ENCODE results near the gene ZNF750. TPM values are rescaled to one million over a fixed set of nuclear protein-coding genes. Genes with fewer than 3 reads are reported as not detected.

The ZNF750 gene
- total RNA-seq, 1 donor from 2014 or later = not detected

DNA sequence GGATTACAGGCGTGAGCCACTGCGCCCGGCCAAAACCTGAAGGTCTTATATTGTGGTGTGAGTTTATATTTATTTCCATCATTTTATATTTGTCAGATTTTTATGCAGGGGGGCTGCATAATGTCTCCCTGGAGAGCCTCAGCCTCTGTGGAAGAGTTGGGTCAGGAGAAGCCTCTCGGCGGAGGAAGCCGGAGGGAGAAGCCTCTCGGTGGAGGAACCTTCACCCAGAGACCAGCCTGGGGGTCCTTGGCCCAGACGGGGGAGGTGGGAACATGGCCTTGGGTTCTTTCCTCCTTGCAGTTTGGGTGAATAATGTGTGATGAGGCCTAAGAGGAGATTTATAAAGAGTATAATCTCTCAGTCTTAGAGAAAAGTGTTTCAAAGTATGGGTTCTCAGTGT lies 22.4 kb upstream of the ZNF750 start:
- Histone ChIP-seq H3K27me3 (no peaks in the 10 kb centered on the region), H3K27ac (no peak overlapping the region), H3K79me2 (ENCODE audit: low read depth) (peaks cover 22% of the 10 kb centered on the region), H4K20me1 (ENCODE audit: low read depth) (peaks cover 39% of the 10 kb centered on the region), H3K9me3 (ENCODE audit: low read depth) (no peaks in the 10 kb centered on the region), H3K4me1 (peaks cover 28% of the 10 kb centered on the region), H3K9ac (no peak overlapping the region), H3K4me3 (no peak overlapping the region), H3F3A (ENCODE audit: low read depth) (no peaks in the 10 kb centered on the region), H3K36me3 (no peaks in the 10 kb centered on the region), H3K4me2 (no peak overlapping the region), H2AFZ (replicated peaks) (no peak overlapping the region)
- DNase-seq (ENCODE audit: low spot score) = no peak
- H3K9me3 Mint-ChIP-seq = peaks cover 2% of the 10 kb centered on the region
- no peak overlapping the region for H3K4me3 Mint-ChIP-seq
- H3K4me1 Mint-ChIP-seq = peaks cover 71% of the 10 kb centered on the region
- peaks cover 9% of the 10 kb centered on the region for H3K27me3 Mint-ChIP-seq (ENCODE audit: insufficient read depth, low read depth)
- H3K27ac Mint-ChIP-seq = peak overlapping the region; percentile 43
- TF ChIP-seq EZH2phosphoT487 (IDR thresholded peaks at IDR 0.05) (no peak), EZH2 (IDR thresholded peaks at IDR 0.05) (no peak)
- TF ChIP-seq, protein P1, sequence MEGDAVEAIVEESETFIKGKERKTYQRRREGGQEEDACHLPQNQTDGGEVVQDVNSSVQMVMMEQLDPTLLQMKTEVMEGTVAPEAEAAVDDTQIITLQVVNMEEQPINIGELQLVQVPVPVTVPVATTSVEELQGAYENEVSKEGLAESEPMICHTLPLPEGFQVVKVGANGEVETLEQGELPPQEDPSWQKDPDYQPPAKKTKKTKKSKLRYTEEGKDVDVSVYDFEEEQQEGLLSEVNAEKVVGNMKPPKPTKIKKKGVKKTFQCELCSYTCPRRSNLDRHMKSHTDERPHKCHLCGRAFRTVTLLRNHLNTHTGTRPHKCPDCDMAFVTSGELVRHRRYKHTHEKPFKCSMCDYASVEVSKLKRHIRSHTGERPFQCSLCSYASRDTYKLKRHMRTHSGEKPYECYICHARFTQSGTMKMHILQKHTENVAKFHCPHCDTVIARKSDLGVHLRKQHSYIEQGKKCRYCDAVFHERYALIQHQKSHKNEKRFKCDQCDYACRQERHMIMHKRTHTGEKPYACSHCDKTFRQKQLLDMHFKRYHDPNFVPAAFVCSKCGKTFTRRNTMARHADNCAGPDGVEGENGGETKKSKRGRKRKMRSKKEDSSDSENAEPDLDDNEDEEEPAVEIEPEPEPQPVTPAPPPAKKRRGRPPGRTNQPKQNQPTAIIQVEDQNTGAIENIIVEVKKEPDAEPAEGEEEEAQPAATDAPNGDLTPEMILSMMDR (IDR thresholded peaks at IDR 0.05) = no peak
- H3K36me3 Mint-ChIP-seq = peaks cover 6% of the 10 kb centered on the region

GRCh38 chr17:82861393-82861775 lies 21.6 kb upstream of the ZNF750 start:
- peaks cover 28% of the 10 kb centered on the region for H3K4me1 ChIP-seq
- H2AFZ ChIP-seq (replicated peaks) = no peak overlapping the region
- H3K4me2 ChIP-seq = no peak overlapping the region
- H3K4me1 Mint-ChIP-seq = peaks cover 66% of the 10 kb centered on the region
- no peaks in the 10 kb centered on the region for H3K36me3 ChIP-seq
- H4K20me1 ChIP-seq (ENCODE audit: low read depth) = peaks cover 33% of the 10 kb centered on the region
- peaks cover 9% of the 10 kb centered on the region for H3K27me3 Mint-ChIP-seq (ENCODE audit: insufficient read depth, low read depth)
- no peak overlapping the region for H3K4me3 Mint-ChIP-seq
- H3K9ac ChIP-seq = no peak overlapping the region
- H3K9me3 ChIP-seq (ENCODE audit: low read depth) = no peaks in the 10 kb centered on the region
- H3K36me3 Mint-ChIP-seq = peaks cover 9% of the 10 kb centered on the region
- peaks cover 18% of the 10 kb centered on the region for H3K79me2 ChIP-seq (ENCODE audit: low read depth)
- H3K9me3 Mint-ChIP-seq = peaks cover 5% of the 10 kb centered on the region
- H3K4me3 ChIP-seq = no peak overlapping the region
- TF ChIP-seq EZH2 (IDR thresholded peaks at IDR 0.05) (no peak), EZH2phosphoT487 (IDR thresholded peaks at IDR 0.05) (no peak)
- TF ChIP-seq, protein P1 (IDR thresholded peaks at IDR 0.05) = no peak
- no peaks in the 10 kb centered on the region for H3K27me3 ChIP-seq
- DNase-seq (ENCODE audit: low spot score) = no peak
- no peaks in the 10 kb centered on the region for H3F3A ChIP-seq (ENCODE audit: low read depth)
- no peak overlapping the region for H3K27ac Mint-ChIP-seq
- H3K27ac ChIP-seq = no peak overlapping the region

- Histone ChIP-seq H3K27ac (no peak overlapping the region), H3K36me3 (no peaks in the 10 kb centered on the region), H3K27me3 (no peaks in the 10 kb centered on the region), H4K20me1 (ENCODE audit: low read depth) (peaks cover 27% of the 10 kb centered on the region), H3K79me2 (ENCODE audit: low read depth) (peaks cover 13% of the 10 kb centered on the region), H3K9me3 (ENCODE audit: low read depth) (no peaks in the 10 kb centered on the region), H2AFZ (replicated peaks) (no peak overlapping the region), H3F3A (ENCODE audit: low read depth) (no peaks in the 10 kb centered on the region), H3K9ac (no peak overlapping the region), H3K4me3 (no peak overlapping the region), H3K4me2 (no peak overlapping the region), H3K4me1 (peaks cover 22% of the 10 kb centered on the region)
- Mint-ChIP-seq H3K27me3 (ENCODE audit: insufficient read depth, low read depth) (peaks cover 9% of the 10 kb centered on the region), H3K36me3 (peaks cover 14% of the 10 kb centered on the region), H3K4me3 (no peak overlapping the region), H3K9me3 (peaks cover 9% of the 10 kb centered on the region), H3K4me1 (peaks cover 60% of the 10 kb centered on the region), H3K27ac (no peak overlapping the region)
- DNase-seq (ENCODE audit: low spot score) = no peak
- TF ChIP-seq EZH2 (IDR thresholded peaks at IDR 0.05) (no peak), EZH2phosphoT487 (IDR thresholded peaks at IDR 0.05) (no peak)
- TF ChIP-seq, protein P1 (IDR thresholded peaks at IDR 0.05) = no peak
Measured at GRCh38 chr17:82860606-82861392, 21.0 kb upstream of the ZNF750 start.

Measured in neural progenitor cell (in vitro differentiated cells).